OCI-LY3 (cell line): ENCODE data around the gene BRINP3.

Experiments used
- EZH2phosphoT487 ChIP-seq: fragments of 200-600 bp; shearing (Covaris generic); IDR thresholded peaks from 2 replicates; pipeline ENCODE4 v1.6.1; 2018; ENCODE audit warnings: antibody characterized with exemption, mixed run types, low read depth
- TF ChIP-seq, protein P1 (sequence below): fragments of 200-600, 300-600 bp; sonication (generic); IDR thresholded peaks from 2 replicates; pipeline ENCODE4 v1.5.1; 2014; ENCODE audit warnings: antibody characterized with exemption, low read length, low read depth

DNA sequence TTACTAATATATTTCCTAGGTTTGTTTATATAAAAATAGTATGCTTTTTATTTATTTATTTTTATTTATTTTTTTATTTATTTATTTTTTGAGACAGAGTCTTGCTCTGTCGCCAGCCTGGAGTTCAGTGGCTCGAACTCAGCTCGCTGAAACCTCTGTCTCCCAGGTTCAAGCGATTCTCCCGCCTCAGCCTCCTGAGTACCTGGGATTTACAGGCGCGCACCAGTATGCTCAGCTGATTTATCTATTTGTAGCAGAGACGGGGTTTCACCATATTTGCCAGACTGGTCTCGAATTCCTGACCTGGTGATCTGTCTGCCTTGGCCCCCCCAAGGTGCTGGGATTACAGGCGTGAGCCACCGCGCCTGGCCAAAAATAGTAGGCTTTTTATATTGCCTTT, 33.2 kb downstream of the BRINP3 start:
- TF ChIP-seq, protein P1, sequence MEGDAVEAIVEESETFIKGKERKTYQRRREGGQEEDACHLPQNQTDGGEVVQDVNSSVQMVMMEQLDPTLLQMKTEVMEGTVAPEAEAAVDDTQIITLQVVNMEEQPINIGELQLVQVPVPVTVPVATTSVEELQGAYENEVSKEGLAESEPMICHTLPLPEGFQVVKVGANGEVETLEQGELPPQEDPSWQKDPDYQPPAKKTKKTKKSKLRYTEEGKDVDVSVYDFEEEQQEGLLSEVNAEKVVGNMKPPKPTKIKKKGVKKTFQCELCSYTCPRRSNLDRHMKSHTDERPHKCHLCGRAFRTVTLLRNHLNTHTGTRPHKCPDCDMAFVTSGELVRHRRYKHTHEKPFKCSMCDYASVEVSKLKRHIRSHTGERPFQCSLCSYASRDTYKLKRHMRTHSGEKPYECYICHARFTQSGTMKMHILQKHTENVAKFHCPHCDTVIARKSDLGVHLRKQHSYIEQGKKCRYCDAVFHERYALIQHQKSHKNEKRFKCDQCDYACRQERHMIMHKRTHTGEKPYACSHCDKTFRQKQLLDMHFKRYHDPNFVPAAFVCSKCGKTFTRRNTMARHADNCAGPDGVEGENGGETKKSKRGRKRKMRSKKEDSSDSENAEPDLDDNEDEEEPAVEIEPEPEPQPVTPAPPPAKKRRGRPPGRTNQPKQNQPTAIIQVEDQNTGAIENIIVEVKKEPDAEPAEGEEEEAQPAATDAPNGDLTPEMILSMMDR, result no peak
- TF ChIP-seq EZH2phosphoT487, result no peak
